Stomach (tissue), 4 donors: Measurements from ENCODE around the gene PLEKHH1.

Experiments
- EP300 ChIP-seq: sonication (generic); formaldehyde crosslinking; IDR thresholded peaks from one replicate; pipeline ENCODE4 v1.6.1; 2017; ENCODE audit warnings: antibody characterized with exemption
- POLR2AphosphoS5 ChIP-seq, 3 donors: sonication (generic); formaldehyde crosslinking; IDR thresholded peaks; one replicate each; pipeline ENCODE4 v1.6.1; 2016; ENCODE audit warnings: antibody characterized with exemption in 3 of 3

DNA sequence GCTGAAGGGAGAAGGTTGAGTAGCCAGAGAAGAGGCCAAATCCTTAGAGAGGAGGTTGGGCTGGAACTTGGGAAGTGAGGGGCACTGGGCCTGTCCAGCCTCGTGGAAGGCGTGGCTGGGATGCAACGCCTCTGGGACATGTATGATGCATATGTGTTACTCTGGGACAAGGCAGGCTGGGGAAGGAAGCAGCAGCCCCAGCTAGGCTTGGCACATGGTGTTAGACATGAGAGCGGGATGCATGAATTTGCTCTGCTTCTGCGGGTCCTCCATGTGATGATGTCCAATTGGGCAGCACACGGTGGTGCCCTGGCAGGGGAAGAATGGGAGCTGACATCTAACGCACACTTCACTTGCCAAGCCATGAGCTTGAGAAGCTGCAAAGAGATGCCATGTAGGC is 21.3 kb downstream of the PLEKHH1 start:
- TF ChIP-seq POLR2AphosphoS5 (IDR thresholded peaks at IDR 0.05) = no peak
- TF ChIP-seq EP300 = no peak
